Measurements from ENCODE around the gene POLR2F. TPM values are rescaled to one million over a fixed set of nuclear protein-coding genes. Genes with fewer than 3 reads are reported as not detected.

Gene POLR2F
- total and polyA plus RNA-seq, 9 of the 15 experiments (the other 6 are each of a cell fraction or from before 2014, with no cell fraction given), result 98.9 to 410 (median 168) TPM

GRCh38 chr22:37904572-37905533 is 48.6 kb upstream of the POLR2F start (continued):
- no peak for TF ChIP-seq CBFA2T2 (conservative IDR thresholded peaks at IDR 0.05)
- TF ChIP-seq ZNF57 (CRISPR knock-in tag; IDR thresholded peaks at IDR 0.05), result no peak
- no peak for TF ChIP-seq RAD21 (CRISPR knock-in tag; conservative IDR thresholded peaks at IDR 0.05 in 1 of 2, IDR thresholded peaks at IDR 0.05 in 1 of 2)
- TF ChIP-seq CCAR2 (IDR thresholded peaks at IDR 0.05; ENCODE audit: low read depth, low read length), result no peak
- TF ChIP-seq PHB (CRISPR knock-in tag; IDR thresholded peaks at IDR 0.05), result no peak
- TF ChIP-seq TCF3 (CRISPR knock-in tag; IDR thresholded peaks at IDR 0.05), result peak; percentile 36; the same call in 1 of the 2 replicates
- peak; percentile 71; the same call in 1 of the 2 replicates for TF ChIP-seq DMBX1 (CRISPR knock-in tag; IDR thresholded peaks at IDR 0.05; ENCODE audit: borderline replicate concordance)
- no peak for TF ChIP-seq CTCF (IDR thresholded peaks at IDR 0.05 in 2 of 3, conservative IDR thresholded peaks at IDR 0.05 in 1 of 3; ENCODE audit: insufficient read depth in 2 of 3, low read depth in 1 of 3, low read length in 3 of 3)
- no peak for TF ChIP-seq MECOM (CRISPR knock-in tag; IDR thresholded peaks at IDR 0.05)
- peak; percentile 78 for TF ChIP-seq SMARCA4 (IDR thresholded peaks at IDR 0.05)
- TF ChIP-seq MXD1 (CRISPR knock-in tag; IDR thresholded peaks at IDR 0.05; ENCODE audit: borderline replicate concordance, poor library complexity, severe bottlenecking), result no peak
- TF ChIP-seq ZNF134 (CRISPR knock-in tag; conservative IDR thresholded peaks at IDR 0.05), result no peak
- no peak for TF ChIP-seq MBD1 (CRISPR knock-in tag; IDR thresholded peaks at IDR 0.05)
- peak in 1 of 2 experiments; percentile 75; a peak in 1 of 4 replicates for TF ChIP-seq ZNF318 (IDR thresholded peaks at IDR 0.05; ENCODE audit: borderline replicate concordance in 1 of 2, low read depth in 1 of 2)
